ENCODE data around the gene UCK2.

- no peak for TF ChIP-seq CTCF (IDR thresholded peaks at IDR 0.05; ENCODE audit: insufficient read depth, low read depth, low read length)
- no peak for TF ChIP-seq EZH2 (IDR thresholded peaks at IDR 0.05; ENCODE audit: insufficient read depth, low read length)
These were observed 127.5 kb downstream of the UCK2 start for GRCh38 chr1:165954940-165955339.
